Colonic mucosa (tissue), 4 donors: Measurements from ENCODE around the gene NEIL3. TPM values are rescaled to one million over a fixed set of nuclear protein-coding genes. Genes with fewer than 3 reads are reported as not detected.

Experiments used
- DNase-seq: peaks from one replicate; pipeline ENCODE4 v3.0.0-alpha.2; 2020
- H3K27ac ChIP-seq: fragments of 200-600 bp; one replicate; pipeline ENCODE4 v1.8.0; 2021
- H3K27me3 ChIP-seq: fragments of 200-600 bp; one replicate; pipeline ENCODE4 v1.8.0; 2021
- H3K36me3 ChIP-seq: fragments of 200-600 bp; one replicate; pipeline ENCODE4 v1.8.0; 2021
- H3K4me1 ChIP-seq: fragments of 200-600 bp; one replicate; pipeline ENCODE4 v1.8.0; 2021; ENCODE audit warnings: mild to moderate bottlenecking
- H3K4me3 ChIP-seq: fragments of 200-600 bp; one replicate; pipeline ENCODE4 v1.8.0; 2021
- H3K9ac ChIP-seq, 2 donors: one replicate each; pipeline ENCODE4 v1.7.0; 2013; ENCODE audit warnings: control low read depth in 2 of 2, low read depth in 2 of 2, low read length in 2 of 2
- H3K9me3 ChIP-seq: fragments of 200-600 bp; one replicate; pipeline ENCODE4 v1.8.0; 2021
- intact Hi-C: fragments of 100-400 bp; cut with DNase I; formaldehyde crosslinking; loops from one replicate; pipeline ENCODE4 v1.14.1; 2022
- total RNA-seq, 2 donors: library from RNA; stranded (reverse); fragmentation: NEBNext Ultra II Directional in 1 of 2; extraction: Animal tissue kit (Norgen Biotek cat#: 25700) in 1 of 2; gene quantifications; one replicate each; pipeline ENCODE4 v1.2.1, GENCODE V29; 2021
- TF ChIP-seq, protein P1 (sequence below): fragments of 200-600 bp; IDR thresholded peaks from one replicate; pipeline ENCODE4 v1.8.0; 2022; ENCODE audit warnings: antibody characterized with exemption, mild to moderate bottlenecking
- donor health status: healthy.
- donor health status: DM: no; HTN: no; CAD: no.
- donor health status: DM: no; HTN: no; CAD: no.

Gene NEIL3
- total RNA-seq, 2 donors from 2014 or later: 2.5 to 6.1 TPM

DNA sequence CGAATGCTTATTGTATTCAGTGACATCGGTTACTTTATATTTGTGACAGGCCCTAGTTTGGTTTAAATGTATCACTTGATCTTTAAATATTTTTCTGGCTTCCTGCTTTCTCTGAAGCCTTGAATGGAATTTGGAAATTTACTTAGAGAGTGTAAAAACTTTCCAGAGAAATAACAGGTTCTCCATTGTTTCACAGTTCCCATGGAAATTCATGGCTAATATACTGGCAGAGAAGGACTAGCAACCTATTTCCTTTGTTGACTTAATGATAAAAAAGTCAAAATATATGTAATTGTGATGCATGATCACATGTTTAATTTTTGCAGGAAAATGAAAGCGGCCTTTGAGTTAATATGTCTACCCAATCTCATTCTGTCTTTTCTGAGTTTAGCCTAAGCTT is 13.2 kb downstream of the NEIL3 start:
- Histone ChIP-seq H3K9ac (no peak overlapping the region), H3K27me3 (no peaks in the 10 kb centered on the region), H3K9me3 (no peaks in the 10 kb centered on the region), H3K27ac (no peak overlapping the region), H3K4me3 (no peak overlapping the region), H3K36me3 (no peaks in the 10 kb centered on the region), H3K4me1 (no peaks in the 10 kb centered on the region)
- TF ChIP-seq, protein P1, sequence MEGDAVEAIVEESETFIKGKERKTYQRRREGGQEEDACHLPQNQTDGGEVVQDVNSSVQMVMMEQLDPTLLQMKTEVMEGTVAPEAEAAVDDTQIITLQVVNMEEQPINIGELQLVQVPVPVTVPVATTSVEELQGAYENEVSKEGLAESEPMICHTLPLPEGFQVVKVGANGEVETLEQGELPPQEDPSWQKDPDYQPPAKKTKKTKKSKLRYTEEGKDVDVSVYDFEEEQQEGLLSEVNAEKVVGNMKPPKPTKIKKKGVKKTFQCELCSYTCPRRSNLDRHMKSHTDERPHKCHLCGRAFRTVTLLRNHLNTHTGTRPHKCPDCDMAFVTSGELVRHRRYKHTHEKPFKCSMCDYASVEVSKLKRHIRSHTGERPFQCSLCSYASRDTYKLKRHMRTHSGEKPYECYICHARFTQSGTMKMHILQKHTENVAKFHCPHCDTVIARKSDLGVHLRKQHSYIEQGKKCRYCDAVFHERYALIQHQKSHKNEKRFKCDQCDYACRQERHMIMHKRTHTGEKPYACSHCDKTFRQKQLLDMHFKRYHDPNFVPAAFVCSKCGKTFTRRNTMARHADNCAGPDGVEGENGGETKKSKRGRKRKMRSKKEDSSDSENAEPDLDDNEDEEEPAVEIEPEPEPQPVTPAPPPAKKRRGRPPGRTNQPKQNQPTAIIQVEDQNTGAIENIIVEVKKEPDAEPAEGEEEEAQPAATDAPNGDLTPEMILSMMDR: no peak
- DNase-seq: no peak
- intact Hi-C loops: no loop called here

DNA sequence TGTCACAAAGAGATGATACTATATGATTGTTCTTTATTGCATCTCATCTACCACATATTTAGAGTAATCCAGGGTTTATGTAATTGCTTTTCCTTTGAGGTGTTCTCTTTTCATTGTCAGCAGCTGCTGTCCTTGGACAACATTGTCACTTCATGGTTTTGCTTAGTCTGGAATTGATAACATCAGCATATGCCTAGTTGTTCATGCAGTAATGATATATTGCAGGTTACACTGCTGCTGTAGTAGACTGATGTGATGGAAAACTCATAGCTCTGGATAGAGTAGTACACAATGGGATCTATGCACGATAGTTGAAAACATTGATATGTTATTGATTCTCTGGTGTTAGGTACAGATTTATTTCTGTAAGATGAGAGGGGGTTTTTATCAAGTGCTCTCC is 13.7 kb downstream of the NEIL3 start:
- intact Hi-C loops: no loop called here
- TF ChIP-seq, protein P1: no peak
- no peak for DNase-seq

DNA sequence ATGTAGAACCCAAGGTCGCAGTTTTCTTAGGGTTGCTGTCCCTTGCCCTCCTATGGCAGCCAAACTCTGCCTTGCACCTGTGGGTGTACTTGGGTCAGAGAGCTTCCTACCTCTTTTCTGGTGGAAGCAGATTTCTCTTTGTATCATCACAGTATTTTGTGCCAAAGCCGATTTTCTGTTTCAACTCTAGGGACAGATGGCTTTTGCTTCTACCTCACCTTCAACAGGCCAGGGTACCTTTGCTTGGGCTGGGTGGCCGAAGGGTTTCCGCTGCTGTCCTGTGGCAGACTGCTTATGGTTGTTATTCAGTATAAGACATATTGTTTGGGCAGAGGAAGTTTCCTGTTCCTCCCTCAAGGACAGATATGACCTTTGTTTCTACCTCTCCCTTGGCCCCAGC is 22.4 kb downstream of the NEIL3 start:
- TF ChIP-seq, protein P1: no peak
- intact Hi-C loops: loop anchor here (10.0 kb wide), 1 partner anchor 537 kb away; the partner anchor contains the start of gene VEGFC
- no peaks in the 10 kb centered on the region for H3K36me3 ChIP-seq

More for the DNA sequence above, 13.7 kb downstream of the NEIL3 start:
- Histone ChIP-seq H3K4me1 (no peaks in the 10 kb centered on the region), H3K4me3 (no peak overlapping the region), H3K9ac (no peak overlapping the region), H3K27ac (no peak overlapping the region), H3K36me3 (no peaks in the 10 kb centered on the region), H3K9me3 (no peaks in the 10 kb centered on the region), H3K27me3 (no peaks in the 10 kb centered on the region)

DNA sequence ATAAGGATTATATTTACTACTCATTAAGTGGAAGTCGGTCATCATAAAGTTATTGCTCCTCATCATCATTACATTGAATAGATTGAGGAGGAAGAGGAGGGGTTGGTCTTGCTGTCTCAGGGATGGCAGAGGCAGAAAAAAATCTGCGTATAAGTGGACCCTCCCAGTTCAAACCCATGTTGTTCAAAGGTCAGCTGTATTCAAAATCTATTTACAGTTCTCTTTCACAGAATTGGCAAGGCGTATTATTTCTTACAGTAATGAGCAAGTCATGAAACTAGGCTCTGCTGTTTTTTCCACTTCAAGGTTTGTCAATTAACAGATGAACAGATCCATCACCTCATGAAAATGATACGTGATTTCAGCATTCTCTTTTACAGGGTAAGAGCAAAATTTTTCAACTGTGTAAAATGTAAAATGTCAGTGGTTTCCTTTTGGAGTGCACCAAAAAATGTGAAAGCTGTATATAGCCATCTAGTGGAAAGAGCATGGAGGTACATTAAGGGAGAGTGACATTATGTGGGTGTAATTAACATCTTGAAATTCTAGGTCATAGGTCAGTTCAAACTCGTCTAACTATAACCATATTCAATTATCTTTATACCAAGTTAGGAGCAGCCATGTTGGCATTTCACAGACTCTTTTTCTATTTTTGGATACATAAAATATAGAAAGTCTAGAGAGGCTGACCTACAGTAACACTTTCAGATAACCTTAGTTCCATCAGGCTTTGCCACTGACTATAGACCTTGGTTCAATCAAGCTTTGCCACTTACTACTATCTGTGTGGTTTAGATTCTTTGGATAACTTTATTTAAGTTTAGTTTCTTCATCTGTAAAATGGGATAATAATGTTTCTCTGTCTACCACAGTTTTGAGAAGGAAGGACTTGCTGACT is 30.1 kb downstream of the NEIL3 start:
- Histone ChIP-seq H3K27me3 (no peaks in the 10 kb centered on the region), H3K36me3 (no peaks in the 10 kb centered on the region), H3K4me1 (no peaks in the 10 kb centered on the region), H3K4me3 (no peak overlapping the region), H3K27ac (no peak overlapping the region), H3K9ac (no peak overlapping the region), H3K9me3 (no peaks in the 10 kb centered on the region)
- DNase-seq: no peak
- TF ChIP-seq, protein P1: peak; percentile 50
- intact Hi-C loops: loop anchor here (10.0 kb wide), 2 partner anchors 85 to 545 kb away; partner anchors contain the start of gene VEGFC

More for the DNA sequence above, 22.4 kb downstream of the NEIL3 start:
- DNase-seq: no peak
- H3K27ac ChIP-seq: no peak overlapping the region
- H3K4me1 ChIP-seq: no peaks in the 10 kb centered on the region
- no peaks in the 10 kb centered on the region for H3K27me3 ChIP-seq
- no peaks in the 10 kb centered on the region for H3K9me3 ChIP-seq
- no peak overlapping the region for H3K9ac ChIP-seq
- no peak overlapping the region for H3K4me3 ChIP-seq

DNA sequence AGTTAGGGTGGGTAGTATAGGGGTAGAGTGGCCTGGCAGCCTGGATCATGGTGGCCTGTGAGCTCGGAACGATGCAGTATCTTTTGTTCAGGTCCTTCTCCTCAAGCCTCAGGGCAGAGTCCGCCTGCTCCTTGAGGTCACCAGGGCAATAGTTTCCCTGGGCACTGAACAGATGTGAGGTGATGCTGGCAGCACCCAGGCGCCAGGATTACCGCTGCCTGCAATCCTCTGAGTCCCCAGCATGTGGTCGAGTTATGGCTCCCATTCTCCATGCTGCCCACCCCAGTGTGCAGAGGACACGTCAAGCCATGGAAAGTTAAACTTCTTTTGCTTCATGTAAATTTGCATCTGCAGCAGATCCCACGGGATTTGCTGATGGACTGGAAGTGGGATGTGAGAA is 38.7 kb downstream of the NEIL3 start:
- DNase-seq: no peak
- Histone ChIP-seq H3K9me3 (no peaks in the 10 kb centered on the region), H3K9ac (no peak overlapping the region), H3K4me1 (no peaks in the 10 kb centered on the region), H3K27ac (no peak overlapping the region), H3K4me3 (no peak overlapping the region), H3K27me3 (no peaks in the 10 kb centered on the region), H3K36me3 (no peaks in the 10 kb centered on the region)
- intact Hi-C loops: loop anchor here (10.0 kb wide), 1 partner anchor 94 kb away; no protein-coding TSS in a partner anchor
- TF ChIP-seq, protein P1: no peak
